HFF-Myc (cell line): ENCODE results near the gene LAD1.

ENCODE experiments used
- DNase-seq: peaks from one replicate; pipeline ENCODE4 v3.0.0-alpha.2; 2011; ENCODE audit warnings: low read depth; ENCODE audit errors: extremely low read depth
- H3K4me3 ChIP-seq: replicated peaks from 2 replicates; pipeline ENCODE4 v1.5.1; 2011; ENCODE audit warnings: low read depth, mild to moderate bottlenecking, control low read depth, low read length
- TF ChIP-seq, protein P1 (sequence below): IDR thresholded peaks from 2 replicates; pipeline ENCODE4 v1.5.1; 2012; ENCODE audit warnings: mild to moderate bottlenecking, low read depth, low read length, control low read depth; ENCODE audit errors: missing control alignments

The LAD1 gene

GRCh38 chr1:201436393-201436792 lies 37.3 kb upstream of the LAD1 start:
- no peak for DNase-seq
- TF ChIP-seq, protein P1, sequence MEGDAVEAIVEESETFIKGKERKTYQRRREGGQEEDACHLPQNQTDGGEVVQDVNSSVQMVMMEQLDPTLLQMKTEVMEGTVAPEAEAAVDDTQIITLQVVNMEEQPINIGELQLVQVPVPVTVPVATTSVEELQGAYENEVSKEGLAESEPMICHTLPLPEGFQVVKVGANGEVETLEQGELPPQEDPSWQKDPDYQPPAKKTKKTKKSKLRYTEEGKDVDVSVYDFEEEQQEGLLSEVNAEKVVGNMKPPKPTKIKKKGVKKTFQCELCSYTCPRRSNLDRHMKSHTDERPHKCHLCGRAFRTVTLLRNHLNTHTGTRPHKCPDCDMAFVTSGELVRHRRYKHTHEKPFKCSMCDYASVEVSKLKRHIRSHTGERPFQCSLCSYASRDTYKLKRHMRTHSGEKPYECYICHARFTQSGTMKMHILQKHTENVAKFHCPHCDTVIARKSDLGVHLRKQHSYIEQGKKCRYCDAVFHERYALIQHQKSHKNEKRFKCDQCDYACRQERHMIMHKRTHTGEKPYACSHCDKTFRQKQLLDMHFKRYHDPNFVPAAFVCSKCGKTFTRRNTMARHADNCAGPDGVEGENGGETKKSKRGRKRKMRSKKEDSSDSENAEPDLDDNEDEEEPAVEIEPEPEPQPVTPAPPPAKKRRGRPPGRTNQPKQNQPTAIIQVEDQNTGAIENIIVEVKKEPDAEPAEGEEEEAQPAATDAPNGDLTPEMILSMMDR: peak; percentile 24
- no peak overlapping the region for H3K4me3 ChIP-seq

- no peak overlapping the region for H3K4me3 ChIP-seq
- DNase-seq: no peak
- TF ChIP-seq, protein P1: no peak
These were observed 35.1 kb upstream of the LAD1 start for GRCh38 chr1:201434266-201434665.

DNA sequence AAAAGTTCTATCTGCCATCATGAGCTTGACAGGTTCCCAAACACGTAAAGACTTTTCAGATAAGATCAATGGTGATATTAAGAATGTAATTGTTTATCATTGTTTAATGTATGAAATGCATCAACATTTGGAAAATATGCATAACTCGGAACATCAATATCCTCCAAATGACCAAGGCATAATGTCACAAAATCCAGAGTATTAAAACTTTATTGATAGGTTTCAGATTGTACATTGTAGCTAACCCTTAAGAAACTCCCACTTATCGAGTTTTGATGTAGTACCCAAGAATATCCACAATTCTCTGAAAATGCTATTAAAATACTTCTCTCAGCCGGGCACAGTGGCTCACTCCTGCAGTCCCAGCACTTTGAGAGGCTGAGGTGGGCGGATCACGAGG lies 34.5 kb upstream of the LAD1 start:
- TF ChIP-seq, protein P1: no peak
- no peak for DNase-seq
- no peak overlapping the region for H3K4me3 ChIP-seq

DNA sequence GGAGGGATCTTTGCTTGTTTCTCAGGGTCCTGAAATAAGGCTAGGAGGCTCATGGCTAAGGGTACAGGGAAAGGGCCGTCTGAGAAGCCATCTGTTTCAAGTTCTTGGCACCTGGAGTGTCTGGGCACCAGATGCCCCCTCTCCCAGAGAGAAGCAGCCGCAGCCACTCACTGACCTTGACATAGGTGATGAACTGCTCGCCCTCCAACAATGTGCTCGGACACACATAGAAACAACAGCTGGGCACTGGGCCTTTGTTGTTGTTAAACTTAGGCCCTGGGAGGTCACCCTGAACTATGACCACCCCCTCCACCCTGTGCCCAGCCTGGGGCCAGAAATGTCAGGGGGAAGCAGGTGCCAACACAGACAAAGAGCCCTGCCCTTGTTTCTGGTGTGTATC lies 31.7 kb upstream of the LAD1 start:
- TF ChIP-seq, protein P1: no peak
- H3K4me3 ChIP-seq: no peak overlapping the region
- no peak for DNase-seq

DNA sequence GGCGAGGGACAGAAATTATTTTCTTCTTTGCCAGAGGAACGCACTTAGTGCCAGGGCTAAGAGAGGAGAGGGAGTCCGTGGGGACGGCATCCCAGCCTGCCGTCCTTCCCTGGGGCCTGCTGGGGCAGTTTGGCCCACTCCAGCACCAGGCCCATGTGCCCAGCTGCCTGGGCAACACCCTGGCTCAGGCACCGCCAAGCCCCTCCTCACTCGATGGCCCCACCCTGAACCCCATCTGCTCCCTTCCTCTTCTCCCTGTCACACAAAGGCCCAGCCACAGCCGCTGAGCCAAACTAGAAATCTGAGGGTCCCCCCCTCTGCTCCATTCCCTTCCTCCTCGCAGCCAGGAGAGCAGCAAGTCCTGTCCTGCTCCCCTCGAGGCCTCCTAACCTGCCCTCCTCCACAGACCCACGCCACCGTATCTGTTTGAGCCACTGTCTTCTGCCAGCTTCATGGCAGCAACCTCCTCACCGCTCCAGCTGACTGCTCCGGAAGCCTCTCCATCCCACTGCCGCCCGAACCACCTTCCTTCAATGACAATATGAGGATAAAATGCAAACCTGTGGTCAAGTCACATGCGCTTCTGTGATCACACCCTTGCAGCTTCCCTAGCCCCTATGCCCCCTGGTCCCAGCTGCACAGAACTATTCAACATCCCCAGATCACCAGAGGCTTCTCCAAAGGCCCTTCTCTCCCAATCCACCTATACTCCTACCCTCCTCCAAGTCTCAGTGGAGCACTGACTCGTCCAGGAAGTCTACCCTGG lies 30.8 kb upstream of the LAD1 start:
- TF ChIP-seq, protein P1: no peak
- no peak overlapping the region for H3K4me3 ChIP-seq

GRCh38 chr1:201427963-201428362 lies 28.8 kb upstream of the LAD1 start:
- no peak for DNase-seq
- TF ChIP-seq, protein P1: no peak
- H3K4me3 ChIP-seq: no peak overlapping the region

More for the DNA sequence above, 30.8 kb upstream of the LAD1 start:
- no peak for DNase-seq
